Mesothelial cell of epicardium (in vitro differentiated cells): ENCODE measurements around the gene MACO1. TPM values are rescaled to one million over a fixed set of nuclear protein-coding genes. Genes with fewer than 3 reads are reported as not detected.
"Not testable (repeated sequence)": the region's sequence is repeated elsewhere in the genome, so short reads cannot be mapped to it uniquely, and the experiment has no call there.

ENCODE experiments used
- DNase-seq, 2 experiments: peaks; one replicate each; pipeline ENCODE4 v3.0.0; 2021; ENCODE audit warnings: low spot score in 2 of 2; ENCODE audit not compliant: unreplicated experiment in 2 of 2
- H3K27ac Mint-ChIP-seq: 2 replicates; pipeline ENCODE4 v1.8.0; 2021; ENCODE audit warnings: mixed read lengths
- H3K27me3 Mint-ChIP-seq: 2 replicates; pipeline ENCODE4 v1.8.0; 2021; ENCODE audit warnings: low read depth, mixed read lengths
- H3K36me3 Mint-ChIP-seq: 2 replicates; pipeline ENCODE4 v1.8.0; 2021; ENCODE audit warnings: mixed read lengths
- H3K4me1 Mint-ChIP-seq: 2 replicates; pipeline ENCODE4 v1.8.0; 2021; ENCODE audit warnings: mixed read lengths
- H3K4me3 Mint-ChIP-seq: 2 replicates; pipeline ENCODE4 v1.8.0; 2021; ENCODE audit warnings: mild to moderate bottlenecking, moderate library complexity, mixed read lengths
- H3K9me3 Mint-ChIP-seq: 2 replicates; pipeline ENCODE4 v1.8.0; 2021; ENCODE audit warnings: mixed read lengths
- total RNA-seq: library from RNA; stranded (reverse); gene quantifications from 3 replicates; pipeline ENCODE4 v1.2.1, GENCODE V29; 2021

MACO1 gene
- total RNA-seq, 1 donor from 2014 or later, result 26.9 TPM

DNA sequence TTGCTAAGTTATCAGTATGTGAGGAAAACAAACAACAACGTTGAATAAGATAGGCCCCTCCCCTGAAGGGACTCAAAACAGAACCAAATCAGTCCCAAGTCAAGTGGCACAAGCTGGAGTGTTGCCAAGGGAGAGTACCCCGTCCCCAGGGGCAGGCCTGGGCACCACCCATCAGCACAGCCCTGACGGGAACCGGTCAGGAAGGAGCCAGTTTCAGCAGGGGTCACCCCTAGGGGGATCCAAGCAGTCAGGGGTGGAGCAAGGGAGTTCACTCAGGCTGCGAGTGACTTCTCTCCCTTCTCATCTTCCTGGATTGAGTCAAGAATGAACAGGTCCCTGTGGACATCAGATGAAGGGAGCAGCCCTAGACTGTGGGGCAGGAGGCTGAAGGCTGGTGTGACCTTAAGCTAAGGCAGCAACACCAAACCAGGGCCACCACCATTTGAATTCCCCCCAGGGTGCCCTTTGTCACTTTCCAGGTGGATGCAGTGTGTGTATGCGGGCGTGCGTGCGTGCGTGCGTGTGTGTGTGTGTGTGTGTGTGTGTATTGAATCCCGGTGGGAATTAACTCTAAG lies 24.9 kb upstream of the MACO1 start:
- H3K9me3 Mint-ChIP-seq, H3K4me3 Mint-ChIP-seq, DNase-seq, H3K4me1 Mint-ChIP-seq, H3K36me3 Mint-ChIP-seq, H3K27ac Mint-ChIP-seq: not testable (repeated sequence)
- peaks cover 18% of the 10 kb centered on the region for H3K27me3 Mint-ChIP-seq

DNA sequence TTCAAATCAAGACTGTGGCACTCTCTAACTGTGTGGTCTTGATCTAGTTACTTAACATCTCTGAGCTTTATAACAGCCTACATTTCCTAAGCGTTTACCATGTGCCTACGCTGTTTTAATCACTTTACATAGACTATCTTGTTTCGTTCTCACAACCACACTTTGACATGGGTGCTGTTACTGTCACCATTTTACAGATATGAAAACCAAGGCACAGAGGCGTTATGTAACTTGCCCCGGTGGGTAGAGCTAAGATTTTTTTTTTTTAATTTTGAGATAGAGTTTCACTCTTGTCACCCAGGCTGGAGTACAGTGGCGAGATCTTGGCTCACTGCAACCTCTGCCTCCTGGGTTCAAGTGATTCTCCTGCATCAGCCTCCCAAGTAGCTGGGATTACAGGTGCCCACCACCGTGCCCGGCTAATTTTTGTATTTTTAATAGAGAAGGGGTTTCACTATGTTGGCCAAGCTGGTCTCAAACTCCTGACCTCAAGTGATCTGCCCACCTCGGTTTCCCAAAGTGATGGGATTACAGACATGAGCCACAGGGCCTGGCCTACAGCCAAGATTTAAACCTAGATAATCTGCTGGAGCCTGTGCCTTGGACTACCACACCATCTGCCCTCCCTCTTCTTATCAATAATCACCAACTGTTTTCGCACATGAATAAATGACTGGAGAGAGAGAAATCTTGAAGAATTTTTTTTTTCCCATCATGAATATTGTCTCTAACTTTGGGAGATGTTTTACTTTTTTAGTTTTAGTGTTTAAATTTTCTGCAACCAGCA lies 20.9 kb upstream of the MACO1 start:
- H3K27me3 Mint-ChIP-seq, H3K36me3 Mint-ChIP-seq, H3K4me3 Mint-ChIP-seq, H3K27ac Mint-ChIP-seq, H3K4me1 Mint-ChIP-seq, H3K9me3 Mint-ChIP-seq, DNase-seq: not testable (repeated sequence)

DNA sequence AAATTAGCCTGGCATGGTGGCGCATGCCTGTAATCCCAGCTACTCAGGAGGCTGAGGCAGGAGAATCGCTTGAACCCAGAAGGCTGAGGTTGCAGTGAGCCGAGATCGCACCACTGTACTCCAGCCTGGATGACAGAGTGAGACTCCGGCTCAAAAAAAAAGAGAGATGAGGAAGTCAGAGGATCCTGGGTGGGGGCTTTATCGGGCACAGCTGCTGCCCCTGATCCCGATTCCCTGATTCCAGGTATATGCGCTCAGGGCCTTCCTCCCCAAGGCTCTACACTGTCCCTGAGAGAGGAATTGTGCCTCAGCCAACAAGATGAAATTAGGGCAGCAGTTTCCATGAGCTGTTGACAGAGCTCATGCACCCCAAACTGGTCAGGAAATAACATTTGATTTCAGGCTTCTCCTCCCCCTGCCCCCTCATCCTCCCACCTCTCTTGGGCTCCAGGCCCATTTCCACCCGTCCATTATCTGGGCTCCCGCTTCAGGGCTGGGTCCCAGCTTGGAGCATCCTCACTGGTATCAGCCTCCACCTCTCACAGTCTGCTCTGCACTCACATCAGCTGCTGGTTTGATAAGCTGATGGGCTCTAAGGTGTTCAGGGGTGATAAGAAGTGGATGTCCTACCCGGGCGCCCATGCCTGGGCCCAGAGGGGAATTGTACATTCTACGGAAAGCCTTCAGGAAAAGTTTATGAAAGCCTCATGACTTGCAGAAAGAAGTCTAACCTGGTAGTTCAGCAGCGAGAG lies 17.6 kb upstream of the MACO1 start:
- not testable (repeated sequence) for DNase-seq, H3K4me3 Mint-ChIP-seq, H3K4me1 Mint-ChIP-seq, H3K27me3 Mint-ChIP-seq, H3K36me3 Mint-ChIP-seq, H3K27ac Mint-ChIP-seq, H3K9me3 Mint-ChIP-seq

DNA sequence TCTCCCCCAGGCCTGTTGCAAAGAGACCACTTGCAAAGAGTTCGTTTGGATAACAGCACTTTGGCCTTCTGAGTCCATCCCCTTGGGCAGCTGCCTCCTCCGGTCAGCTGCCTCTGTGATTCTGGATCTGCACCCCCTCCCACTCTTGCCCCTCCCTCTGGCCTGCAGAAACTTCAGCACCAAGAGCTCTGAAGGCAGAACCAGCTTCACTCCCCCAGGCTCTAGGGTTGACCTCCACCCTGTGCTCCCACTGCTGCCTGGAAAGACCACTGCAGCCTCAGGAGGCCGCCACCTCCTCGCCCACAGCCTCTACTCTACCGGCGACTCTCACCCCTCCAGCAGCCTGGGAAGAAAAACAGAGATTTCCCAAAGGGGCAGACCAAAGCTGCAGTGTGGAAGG lies 16.5 kb upstream of the MACO1 start:
- H3K27me3 Mint-ChIP-seq, H3K9me3 Mint-ChIP-seq, DNase-seq, H3K36me3 Mint-ChIP-seq, H3K4me3 Mint-ChIP-seq, H3K27ac Mint-ChIP-seq, H3K4me1 Mint-ChIP-seq: not testable (repeated sequence)

DNA sequence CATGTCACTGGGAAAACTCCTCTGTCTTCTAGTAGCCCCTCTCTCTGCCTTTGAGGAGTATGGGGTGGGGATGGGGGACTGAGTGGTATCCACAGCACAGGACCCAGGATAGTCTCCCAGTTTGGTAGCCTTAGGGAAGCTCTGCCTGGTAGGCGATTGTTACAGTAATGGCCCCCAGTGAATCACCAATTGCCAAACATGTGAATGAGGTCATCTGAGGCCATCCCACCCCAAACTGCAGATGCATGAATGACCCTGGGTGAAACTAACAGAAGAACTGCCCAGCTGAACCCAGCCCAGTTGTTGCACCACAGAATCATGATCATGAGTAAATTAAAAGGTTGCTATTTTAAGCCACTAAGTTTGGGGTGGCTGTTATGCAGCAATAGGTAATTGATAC lies 16.1 kb upstream of the MACO1 start:
- not testable (repeated sequence) for H3K27ac Mint-ChIP-seq, DNase-seq, H3K4me1 Mint-ChIP-seq, H3K9me3 Mint-ChIP-seq, H3K27me3 Mint-ChIP-seq, H3K4me3 Mint-ChIP-seq, H3K36me3 Mint-ChIP-seq

DNA sequence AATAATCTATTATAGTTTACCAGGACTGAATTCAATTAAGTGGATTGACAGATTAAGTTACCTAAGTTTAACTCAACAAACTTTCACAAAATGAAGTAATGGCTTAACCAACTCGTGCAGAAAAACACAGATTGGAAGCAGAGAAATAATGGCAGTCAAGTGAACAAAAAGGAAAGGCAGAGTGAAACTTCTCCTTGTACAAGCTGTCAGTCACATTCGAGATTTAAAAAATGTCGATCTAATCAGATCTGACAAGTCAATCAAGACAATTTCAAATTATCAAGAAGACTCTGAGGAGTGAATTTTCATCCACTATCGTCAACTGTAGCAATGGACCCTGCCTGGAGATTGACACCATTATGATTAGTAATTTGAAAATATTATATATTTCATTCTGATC lies 13.4 kb upstream of the MACO1 start:
- H3K27ac Mint-ChIP-seq, H3K27me3 Mint-ChIP-seq, DNase-seq, H3K4me3 Mint-ChIP-seq, H3K4me1 Mint-ChIP-seq, H3K36me3 Mint-ChIP-seq, H3K9me3 Mint-ChIP-seq: not testable (repeated sequence)

DNA sequence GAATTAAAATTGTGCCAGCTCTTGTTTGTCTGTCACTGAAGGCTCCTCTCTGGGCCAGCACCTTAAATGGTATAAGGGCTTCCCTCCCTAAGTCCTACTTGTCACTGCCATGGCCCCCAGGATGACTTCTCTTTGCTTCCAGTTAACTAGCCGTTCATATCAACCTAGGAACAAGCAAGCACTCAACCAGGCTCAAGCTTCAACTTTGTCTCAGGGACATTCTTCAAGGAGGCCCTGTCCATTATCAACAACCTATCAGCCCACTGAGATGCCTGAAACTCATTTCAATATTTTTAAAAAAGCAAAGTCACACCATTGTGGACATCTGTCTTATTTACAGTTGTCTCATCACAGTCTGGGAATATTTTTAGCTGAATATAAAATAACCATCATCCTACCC lies 11.4 kb upstream of the MACO1 start:
- H3K36me3 Mint-ChIP-seq, DNase-seq, H3K27me3 Mint-ChIP-seq, H3K4me1 Mint-ChIP-seq, H3K9me3 Mint-ChIP-seq, H3K4me3 Mint-ChIP-seq, H3K27ac Mint-ChIP-seq: not testable (repeated sequence)

DNA sequence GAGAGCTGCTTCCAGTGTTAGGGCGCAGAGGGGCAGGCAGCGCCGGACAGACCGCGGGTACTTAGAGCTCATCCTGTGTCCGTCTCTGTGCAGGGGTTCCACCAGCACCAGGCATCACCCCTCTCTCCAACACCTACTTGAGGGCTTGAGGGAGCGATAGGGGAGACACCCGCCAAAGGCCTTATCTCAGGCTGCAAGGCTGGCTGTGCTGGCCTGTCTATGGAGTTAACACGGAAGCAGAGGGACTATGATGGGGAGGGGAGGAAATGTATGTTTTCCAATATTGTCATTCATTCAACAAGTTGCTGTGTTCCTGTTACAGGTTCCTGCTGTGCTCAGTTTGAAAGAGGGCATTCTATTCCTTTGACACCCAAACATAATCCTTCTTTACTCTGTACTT lies 10.0 kb upstream of the MACO1 start, which contains the start of gene RHCE:
Gene RHCE, minus strand, starts transcription at position 111 of the 400 bp plus-strand sequence. Its CDS starts 39 bp downstream, at position 72.
- not testable (repeated sequence) for DNase-seq, H3K36me3 Mint-ChIP-seq, H3K4me3 Mint-ChIP-seq, H3K27me3 Mint-ChIP-seq, H3K27ac Mint-ChIP-seq, H3K9me3 Mint-ChIP-seq, H3K4me1 Mint-ChIP-seq

DNA sequence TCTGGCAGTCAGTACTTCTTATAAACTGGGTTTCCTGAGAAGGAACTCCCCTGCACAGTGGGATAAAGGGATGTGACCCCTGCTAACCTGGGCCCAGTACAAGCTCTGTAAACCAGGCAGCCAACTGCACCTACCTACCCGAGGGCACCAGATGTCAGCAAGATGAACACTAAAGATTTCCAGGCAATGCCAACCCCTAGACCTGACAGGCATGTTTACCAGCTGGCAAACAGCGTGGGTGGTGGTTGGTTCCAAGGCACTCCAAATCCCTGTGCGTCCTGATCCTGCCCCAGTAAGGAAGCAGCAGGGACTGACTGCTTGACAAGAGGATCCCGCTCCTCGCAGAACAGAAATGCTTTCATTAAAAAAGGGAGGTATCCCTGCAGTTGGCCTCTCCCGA lies 7.5 kb upstream of the MACO1 start:
- H3K27me3 Mint-ChIP-seq, H3K9me3 Mint-ChIP-seq, H3K36me3 Mint-ChIP-seq, H3K27ac Mint-ChIP-seq, DNase-seq, H3K4me1 Mint-ChIP-seq, H3K4me3 Mint-ChIP-seq: not testable (repeated sequence)
